LHCN-M2 (cell line): ENCODE data around the gene INSYN1. TPM values are rescaled to one million over a fixed set of nuclear protein-coding genes. Genes with fewer than 3 reads are reported as not detected.

ENCODE experiments used
- DNase-seq: peaks from one replicate; pipeline ENCODE4 v3.0.0-alpha.2; 2012; ENCODE audit warnings: low read depth
- total RNA-seq: library from RNA; depleted of rRNA; stranded (reverse); fragments of >200 nt; gene quantifications from 2 replicates; pipeline ENCODE4 v1.2.3, GENCODE V29; 2014

Gene INSYN1
- total RNA-seq, 1 experiment from 2014 or later = 0.29 TPM

- DNase-seq = no peak
Measured at GRCh38 chr15:73777741-73778140, 24.6 kb upstream of the INSYN1 start.

- DNase-seq = no peak
Measured at GRCh38 chr15:73773428-73773827, 20.3 kb upstream of the INSYN1 start.

DNA sequence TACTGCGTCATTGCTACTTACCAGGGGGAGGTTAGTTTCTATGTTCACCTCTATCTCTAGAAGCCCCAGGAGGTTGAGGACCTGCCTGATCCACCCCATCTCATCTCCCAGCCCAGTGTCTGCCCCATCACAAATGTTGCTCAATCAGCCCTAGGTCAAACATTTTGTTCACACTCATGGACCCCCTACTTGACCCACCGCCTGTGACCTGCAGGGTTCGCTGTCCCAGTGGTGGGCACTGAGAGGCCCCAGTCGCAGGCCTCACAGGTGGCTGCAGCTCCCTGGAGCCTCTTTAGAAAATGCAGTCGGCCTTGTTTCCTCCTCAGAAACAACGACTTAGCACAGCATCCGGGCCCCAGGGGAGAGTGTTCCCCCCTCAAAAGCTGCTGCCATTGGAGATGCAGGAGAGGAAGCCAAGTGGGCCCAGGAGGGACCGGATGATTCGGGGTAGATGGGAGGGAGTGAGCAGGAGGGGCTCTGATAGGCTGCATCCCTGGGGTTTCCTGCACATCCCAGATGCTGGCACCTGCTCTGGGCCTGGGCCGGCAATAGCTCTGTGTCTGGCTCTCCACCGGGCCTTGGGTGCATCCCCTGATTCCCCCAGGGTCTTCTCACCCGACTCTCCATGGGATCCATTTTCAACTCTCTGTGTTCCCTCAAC is 18.4 kb upstream of the INSYN1 start:
- DNase-seq = no peak

GRCh38 chr15:73770050-73770449 is 16.9 kb upstream of the INSYN1 start:
- no peak for DNase-seq

GRCh38 chr15:73767806-73768501 is 14.8 kb upstream of the INSYN1 start:
- no peak for DNase-seq

GRCh38 chr15:73766598-73766997 is 13.4 kb upstream of the INSYN1 start:
- DNase-seq = no peak

GRCh38 chr15:73765778-73766177 is 12.6 kb upstream of the INSYN1 start:
- DNase-seq = no peak

DNA sequence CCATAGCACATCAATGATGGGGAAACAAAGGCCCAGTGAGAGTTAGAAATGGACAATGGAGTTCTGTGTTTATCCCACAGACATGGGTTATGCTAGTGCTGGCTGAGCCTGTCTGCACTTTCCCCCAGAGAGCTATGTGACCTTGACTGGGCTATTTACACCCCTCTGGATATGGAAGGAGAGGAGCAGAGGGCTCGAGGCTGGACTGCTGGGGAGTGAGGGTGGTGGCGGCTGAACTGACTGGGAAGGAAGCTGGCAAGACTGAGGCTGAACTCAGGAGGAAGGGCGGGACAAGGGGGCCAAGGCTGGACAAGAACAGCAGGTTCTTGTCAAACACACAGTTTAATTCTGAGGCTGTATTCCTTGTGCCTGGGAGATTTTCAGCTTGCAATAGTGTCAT is 10.8 kb upstream of the INSYN1 start:
- no peak for DNase-seq

DNA sequence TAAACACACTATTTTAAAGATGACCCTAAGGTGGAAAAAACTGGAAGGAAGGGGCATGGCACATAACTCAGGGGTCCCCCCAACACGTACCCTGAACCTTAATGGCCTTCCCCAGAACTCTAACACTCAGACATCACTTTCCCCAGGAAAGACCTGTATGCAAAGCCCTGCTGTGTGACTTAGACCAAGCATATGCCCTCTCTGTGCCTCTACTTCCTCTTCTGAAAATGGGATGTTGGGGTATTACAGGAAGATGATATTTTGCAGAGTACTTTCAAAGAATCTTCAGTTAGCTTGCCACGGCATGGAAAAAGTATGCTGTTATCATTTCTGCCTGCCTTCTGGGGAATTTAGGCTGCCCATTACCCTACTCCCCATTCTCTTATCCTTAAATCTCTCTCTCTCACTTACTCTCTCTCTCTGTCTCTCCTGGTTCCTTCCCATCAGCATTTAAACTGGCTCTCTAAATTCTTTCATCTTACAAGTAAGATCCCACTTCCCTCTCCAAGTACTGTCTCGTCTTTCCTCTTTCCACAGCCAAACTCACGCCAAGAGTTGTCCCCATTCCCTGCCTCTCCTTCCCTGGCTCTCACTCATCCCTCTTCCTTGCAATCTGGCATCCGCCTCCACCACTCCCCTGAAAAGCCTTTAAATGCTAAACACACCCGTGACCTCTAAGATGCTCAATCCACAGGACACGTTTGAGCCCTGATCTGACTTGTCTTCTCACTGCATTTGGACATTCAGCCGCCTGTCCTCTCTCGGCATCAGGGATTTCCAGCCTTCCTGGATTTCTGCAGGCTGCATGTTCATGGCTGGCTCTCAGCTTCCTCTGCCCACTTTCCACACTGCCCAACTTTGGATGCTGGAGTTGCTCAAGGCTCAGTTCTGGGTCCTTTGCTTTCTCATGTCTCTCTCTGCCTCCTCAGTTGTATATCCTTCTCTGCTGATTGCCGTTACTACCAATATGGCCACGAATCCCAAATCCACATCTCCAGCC is 7.5 kb upstream of the INSYN1 start:
- DNase-seq = no peak

GRCh38 chr15:73758461-73758860 is 5.3 kb upstream of the INSYN1 start:
- DNase-seq = no peak

GRCh38 chr15:73757571-73757970 is 4.4 kb upstream of the INSYN1 start:
- DNase-seq = no peak

DNA sequence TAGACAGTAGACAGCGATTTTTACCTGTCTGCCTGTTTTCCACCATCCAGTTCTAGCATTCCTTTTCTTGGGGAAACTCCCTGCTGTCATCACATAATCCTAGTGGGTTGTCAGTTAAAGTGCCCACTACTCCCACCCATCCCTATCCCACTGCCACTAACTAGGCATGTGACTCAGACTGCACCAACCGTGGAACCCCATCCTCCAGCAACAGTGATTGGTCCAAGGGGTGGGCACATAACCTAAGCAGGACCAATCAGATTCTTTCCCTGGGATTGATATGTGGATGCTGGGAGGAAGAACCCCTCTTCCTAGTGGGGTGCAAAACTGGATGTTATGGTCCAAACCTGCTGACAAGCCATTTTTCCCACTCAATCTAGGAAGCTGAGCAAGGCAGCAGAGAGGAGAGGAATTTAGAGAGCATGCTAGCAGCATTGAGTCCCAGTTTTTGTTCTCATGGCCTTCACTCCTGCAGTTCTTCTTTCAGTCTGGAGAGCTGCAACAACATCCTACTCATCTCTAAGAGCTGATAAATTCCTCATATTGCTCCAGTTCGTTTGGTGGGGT is 3.9 kb upstream of the INSYN1 start:
- no peak for DNase-seq

- DNase-seq = no peak
Measured at GRCh38 chr15:73756390-73756789, 3.2 kb upstream of the INSYN1 start.

DNA sequence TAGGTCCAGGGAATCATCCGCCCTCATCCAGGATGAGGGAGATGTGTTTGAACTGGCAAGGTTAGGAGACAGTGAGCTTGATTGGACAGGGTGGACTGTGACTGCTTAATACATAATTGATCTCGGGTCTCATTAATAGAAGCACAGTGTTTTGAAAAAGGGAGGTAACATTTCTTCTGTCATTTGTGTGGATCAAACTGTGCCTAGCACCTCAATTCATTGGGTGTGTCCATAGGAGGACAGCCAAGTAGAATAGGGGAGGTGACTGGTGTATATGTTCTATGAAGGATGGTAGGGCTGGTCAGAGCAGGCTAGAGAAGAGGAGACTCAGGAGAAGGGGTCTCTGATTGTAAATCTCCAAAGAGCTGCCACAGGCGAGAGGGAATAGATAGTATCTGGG is 2.8 kb upstream of the INSYN1 start:
- DNase-seq = no peak

GRCh38 chr15:73755481-73755880 is 2.3 kb upstream of the INSYN1 start:
- no peak for DNase-seq

- DNase-seq = no peak
Measured at GRCh38 chr15:73754461-73754860, 1.3 kb upstream of the INSYN1 start.

- no peak for DNase-seq
Measured at GRCh38 chr15:73752806-73753193, 351 bp downstream of the INSYN1 start.

GRCh38 chr15:73751899-73752805 is 999 bp downstream of the INSYN1 start:
- no peak for DNase-seq

DNA sequence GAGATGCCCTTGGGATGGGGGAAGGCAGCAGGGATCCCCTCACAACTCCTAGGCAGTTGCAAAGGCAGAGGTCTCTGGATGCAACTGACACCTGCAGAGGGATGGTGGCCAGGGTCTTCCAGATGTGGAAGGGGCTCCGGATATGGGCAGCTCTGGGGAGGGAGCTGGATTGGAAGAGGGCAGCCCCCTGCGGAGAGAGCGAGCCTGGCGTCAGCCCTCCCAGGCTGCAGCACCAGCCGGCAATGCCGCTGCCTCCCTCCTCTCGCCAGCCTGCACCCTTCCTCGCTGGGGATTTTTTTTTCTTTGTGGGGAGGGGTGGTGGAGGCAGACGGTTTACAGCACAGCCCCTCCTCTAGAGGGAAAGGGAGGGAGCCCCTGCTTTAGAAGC is 1.6 kb downstream of the INSYN1 start:
- no peak for DNase-seq

DNA sequence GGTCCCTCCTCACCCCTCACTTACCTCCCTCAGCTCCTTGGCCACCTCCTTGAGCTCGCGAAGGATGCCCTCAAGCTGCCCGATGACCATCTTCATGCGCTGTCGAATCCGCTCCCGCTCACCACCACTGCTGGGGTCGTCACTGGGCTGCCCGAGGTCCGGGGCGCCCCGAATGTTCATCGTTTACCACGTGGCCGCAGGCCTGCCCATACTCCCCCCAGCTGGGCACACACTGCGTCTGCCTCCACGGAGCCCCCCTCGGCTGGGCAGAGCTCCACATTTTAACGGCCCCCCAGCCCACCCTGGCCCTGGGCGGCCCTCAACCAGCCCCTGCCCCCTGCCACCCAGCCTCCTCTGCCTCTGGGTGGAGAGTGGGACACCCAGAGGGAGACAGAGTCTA is 2.2 kb downstream of the INSYN1 start:
- no peak for DNase-seq

DNA sequence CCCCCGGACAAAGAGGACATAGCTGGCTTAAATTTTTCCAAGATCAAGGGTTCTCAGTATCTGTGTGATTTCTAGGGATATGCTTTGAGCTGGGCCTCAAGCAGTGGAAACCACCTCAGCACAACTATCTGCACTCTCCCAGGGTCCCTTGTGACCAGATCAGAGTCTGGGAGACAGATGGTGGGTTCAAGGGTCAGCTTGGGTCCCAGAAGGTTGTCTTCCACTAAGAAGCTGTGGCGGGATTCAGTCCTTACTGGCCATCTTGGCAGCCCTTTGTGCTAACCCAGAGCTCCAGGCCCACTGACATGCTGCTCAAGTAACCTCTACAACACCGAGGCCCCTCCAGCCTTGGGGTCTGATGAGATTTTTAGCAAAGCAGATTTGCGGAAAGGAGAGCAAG is 2.7 kb downstream of the INSYN1 start:
- DNase-seq = no peak
